HCT116 (cell line): Measurements from ENCODE around the gene LMAN1L. TPM values are rescaled to one million over a fixed set of nuclear protein-coding genes. Genes with fewer than 3 reads are reported as not detected.

ENCODE experiments used
- ATAC-seq: fragments of 200-7000 bp; cut with Tn5 transposase; 2 replicates; pipeline ENCODE4 v1.9.1; 2020; ENCODE audit warnings: mild to moderate bottlenecking, moderate library complexity
- BruUV-seq: library from RNA; stranded (reverse); fragments of 400-500 nt; replicated peaks from 2 replicates; lab custom pipeline; 2021; lab: Mats Ljungman, UMichigan
- CTCF ChIA-PET: fragments of 300-600 bp; sonication (Branson Sonifier 250); formaldehyde crosslinking; loops from one replicate; lab custom pipeline; 2021; ENCODE audit warnings: antibody characterized with exemption; lab: Charles Lee
- POLR2A ChIA-PET: fragments of 300-600, 350-600 bp; sonication (Branson Sonifier 250); formaldehyde crosslinking; loops from one replicate; lab custom pipeline; 2021; ENCODE audit warnings: antibody characterized with exemption; lab: Charles Lee
- RAD21 ChIA-PET, 2 experiments: fragments of 300-600 bp; sonication (Branson Sonifier 250); formaldehyde crosslinking; loops; one replicate each; lab custom pipeline; 2023; ENCODE audit warnings: low total read pairs in 2 of 2; ENCODE audit not compliant: uncharacterized antibody in 2 of 2, unreplicated experiment in 2 of 2, low non-redundant PET in 1 of 2; lab: Charles Lee
- DNase-seq: peaks from one replicate; pipeline ENCODE4 v3.0.0-alpha.2; 2010; ENCODE audit warnings: low read depth, low spot score
- H2AFZ ChIP-seq: fragments of 200-600 bp; shearing (Covaris generic), sonication (generic); 2 replicates; pipeline ENCODE4 v1.6.1; 2017; ENCODE audit warnings: low read depth, mixed run types, mixed read lengths, antibody characterized with exemption, low read length; ENCODE audit not compliant: poor library complexity, severe bottlenecking
- H3K27ac ChIP-seq: 2 replicates; pipeline ENCODE4 v1.5.1; 2012; ENCODE audit warnings: low read depth, low read length
- H3K27me3 ChIP-seq: fragments of 200-600 bp; sonication (generic); 2 replicates; pipeline ENCODE4 v1.6.1; 2016; ENCODE audit warnings: mixed run types, low read length, mixed read lengths; ENCODE audit not compliant: insufficient read depth
- H3K36me3 ChIP-seq, 2 experiments: fragments of 200-500 bp in 1 of 2; fragments of 200-600 bp in 1 of 2; sonication (Bioruptor generic) in 1 of 2; sonication (generic) in 1 of 2; 2 replicates each; pipeline versions ENCODE4 v1.5.1 to v1.6.1; 2014 to 2016; ENCODE audit warnings: low read length in 2 of 2, inconsistent platforms in 1 of 2, mixed read lengths in 1 of 2, mixed run types in 1 of 2; ENCODE audit not compliant: insufficient read depth in 2 of 2, control insufficient read depth in 1 of 2
- H3K4me1 ChIP-seq, 2 experiments: fragments of 200-600 bp in 1 of 2; sonication (generic) in 1 of 2; 2 replicates each; pipeline versions ENCODE4 v1.5.1 to v1.6.1; 2012 to 2017; ENCODE audit warnings: low read length in 2 of 2, inconsistent platforms in 1 of 2, mild to moderate bottlenecking in 1 of 2, mixed read lengths in 1 of 2, mixed run types in 1 of 2, moderate library complexity in 1 of 2; ENCODE audit not compliant: insufficient read depth in 2 of 2, control insufficient read depth in 1 of 2
- H3K4me2 ChIP-seq: fragments of 200-600 bp; sonication (generic); 2 replicates; pipeline ENCODE4 v1.6.1; 2017; ENCODE audit warnings: mixed run types, low read length, mixed read lengths
- H3K4me3 ChIP-seq, 2 experiments: fragments of 200-600 bp in 1 of 2; sonication (generic) in 1 of 2; replicated peaks in 1 of 2; 2 replicates each; pipeline ENCODE4 v1.5.1; 2011 to 2016; ENCODE audit warnings: low read length in 2 of 2, control low read depth in 1 of 2, low read depth in 1 of 2, mild to moderate bottlenecking in 1 of 2, mixed read lengths in 1 of 2, mixed run types in 1 of 2
- H3K79me2 ChIP-seq: fragments of 200-600 bp; sonication (generic); 2 replicates; pipeline ENCODE4 v1.6.1; 2017; ENCODE audit warnings: mild to moderate bottlenecking, mixed run types, low read length, moderate library complexity, mixed read lengths; ENCODE audit not compliant: insufficient read depth
- H3K9ac ChIP-seq: fragments of 200-600 bp; sonication (generic); 2 replicates; pipeline ENCODE4 v1.6.1; 2016; ENCODE audit warnings: low read length, mixed read lengths
- H3K9me2 ChIP-seq: fragments of 200-600 bp; sonication (generic), shearing (Covaris generic); 2 replicates; pipeline ENCODE4 v1.6.1; 2017; ENCODE audit warnings: mixed run types, mild to moderate bottlenecking, moderate library complexity; ENCODE audit not compliant: insufficient read depth
- H3K9me3 ChIP-seq, 2 experiments: fragments of 200-500 bp in 1 of 2; fragments of 200-600 bp in 1 of 2; sonication (Bioruptor generic) in 1 of 2; sonication (generic) in 1 of 2; 2 replicates each; pipeline ENCODE4 v1.6.1; 2014 to 2017; ENCODE audit warnings: low read length in 2 of 2, mixed read lengths in 2 of 2, inconsistent platforms in 1 of 2, low read depth in 1 of 2, mild to moderate bottlenecking in 1 of 2, mixed run types in 1 of 2, moderate library complexity in 1 of 2; ENCODE audit not compliant: control insufficient read depth in 1 of 2, insufficient read depth in 1 of 2
- H4K20me1 ChIP-seq: fragments of 200-600 bp; sonication (generic), shearing (Covaris generic); 2 replicates; pipeline ENCODE4 v1.6.1; 2017; ENCODE audit warnings: mixed run types, mild to moderate bottlenecking, moderate library complexity; ENCODE audit not compliant: insufficient read depth
- ATF3 ChIP-seq: IDR thresholded peaks from 2 replicates; pipeline ENCODE4 v1.6.1; 2012
- CBX3 ChIP-seq: IDR thresholded peaks from 2 replicates; pipeline ENCODE4 v1.6.1; 2012; ENCODE audit warnings: low read depth
- CEBPB ChIP-seq: IDR thresholded peaks from 2 replicates; pipeline ENCODE4 v1.6.1; 2012; ENCODE audit warnings: low read depth
- CTCF ChIP-seq, 3 experiments: fragments of 200-600 bp in 1 of 3; sonication (generic) in 1 of 3; IDR thresholded peaks in 2 of 3; conservative IDR thresholded peaks in 1 of 3; 2 replicates each; pipeline ENCODE4 v1.5.1; 2012 to 2017; ENCODE audit warnings: low read depth in 2 of 3, low read length in 2 of 3, antibody characterized with exemption in 1 of 3, borderline replicate concordance in 1 of 3, control low read depth in 1 of 3, mild to moderate bottlenecking in 1 of 3, mixed read lengths in 1 of 3, mixed run types in 1 of 3, moderate library complexity in 1 of 3; ENCODE audit not compliant: insufficient read depth in 1 of 3
- EGR1 ChIP-seq: IDR thresholded peaks from 2 replicates; pipeline ENCODE4 v1.6.1; 2012; ENCODE audit warnings: low read depth
- ELF1 ChIP-seq: IDR thresholded peaks from 2 replicates; pipeline ENCODE4 v1.6.1; 2012; ENCODE audit warnings: low read depth, borderline replicate concordance
- EZH2phosphoT487 ChIP-seq: fragments of 200-600 bp; IDR thresholded peaks from 2 replicates; pipeline ENCODE4 v1.6.1; 2018; ENCODE audit warnings: antibody characterized with exemption, borderline replicate concordance
- FOSL1 ChIP-seq: IDR thresholded peaks from 2 replicates; pipeline ENCODE4 v1.6.1; 2012; ENCODE audit warnings: low read depth
- JUND ChIP-seq: IDR thresholded peaks from 2 replicates; pipeline ENCODE4 v1.6.1; 2012
- MAX ChIP-seq: IDR thresholded peaks from 2 replicates; pipeline ENCODE4 v1.6.1; 2012
- POLR2A ChIP-seq: IDR thresholded peaks from 2 replicates; pipeline ENCODE4 v1.7.0; 2011; ENCODE audit warnings: borderline replicate concordance; ENCODE audit not compliant: insufficient read depth, insufficient read length; ENCODE audit errors: extremely low read depth
- POLR2AphosphoS5 ChIP-seq: IDR thresholded peaks from 2 replicates; pipeline ENCODE4 v1.6.1; 2011; ENCODE audit warnings: mild to moderate bottlenecking, low read depth, low read length, moderate library complexity
- REST ChIP-seq: IDR thresholded peaks from 2 replicates; pipeline ENCODE4 v1.6.1; 2012; ENCODE audit warnings: low read depth
- SIN3A ChIP-seq: IDR thresholded peaks from 2 replicates; pipeline ENCODE4 v1.6.1; 2012; ENCODE audit warnings: low read depth
- SP1 ChIP-seq: IDR thresholded peaks from 2 replicates; pipeline ENCODE4 v1.6.1; 2012; ENCODE audit warnings: low read depth
- SRF ChIP-seq: IDR thresholded peaks from 2 replicates; pipeline ENCODE4 v1.6.1; 2012; ENCODE audit warnings: low read depth
- TCF7L2 ChIP-seq: IDR thresholded peaks from 2 replicates; pipeline ENCODE4 v1.7.0; 2011; ENCODE audit warnings: borderline replicate concordance, inconsistent platforms; ENCODE audit not compliant: insufficient read depth, insufficient read length; ENCODE audit errors: extremely low read depth
- YY1 ChIP-seq: IDR thresholded peaks from 2 replicates; pipeline ENCODE4 v1.6.1; 2011; ENCODE audit warnings: low read length, low read depth, moderate library complexity, mild to moderate bottlenecking; ENCODE audit not compliant: insufficient replicate concordance; ENCODE audit errors: extremely low read depth
- ZFX ChIP-seq: fragments of 450-650 bp; IDR thresholded peaks from 2 replicates; pipeline ENCODE4 v1.6.1; 2017
- ZNF274 ChIP-seq: fragments of 200-500 bp; sonication (Bioruptor generic); IDR thresholded peaks from 2 replicates; pipeline ENCODE4 v1.6.1; 2014; ENCODE audit warnings: mild to moderate bottlenecking, low read depth, low read length, inconsistent platforms
- intact Hi-C: fragments of 100-400 bp; cut with micrococcal nuclease; formaldehyde crosslinking; loops from 2 replicates; pipeline ENCODE4 v1.10.0; 2022
- total RNA-seq: library from RNA; stranded (reverse); gene quantifications from one replicate; pipeline ENCODE4 v1.2.1, GENCODE V29; 2021; ENCODE audit not compliant: unreplicated experiment

The LMAN1L gene
- total RNA-seq, 1 experiment from 2014 or later, result 0.17 TPM

DNA sequence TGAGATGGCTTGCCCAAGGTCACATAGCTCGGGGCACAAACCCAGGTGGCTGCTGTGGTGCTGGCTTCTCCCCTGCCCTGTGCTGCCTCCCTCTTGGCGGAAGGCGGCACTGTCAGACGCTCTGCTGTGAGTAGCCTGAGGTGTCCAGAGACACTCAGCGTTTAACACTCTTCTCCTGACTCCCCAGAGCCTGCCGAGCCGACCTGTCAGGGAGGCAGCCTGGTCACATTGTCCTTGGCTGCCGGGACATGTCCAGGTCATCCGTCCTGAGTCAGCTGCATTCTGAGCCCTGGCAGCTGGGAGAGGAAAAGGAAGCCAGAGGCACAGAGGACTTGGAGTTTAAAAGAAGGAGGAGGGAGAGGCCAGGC is 4.7 kb downstream of the LMAN1L start:
- H3K36me3 ChIP-seq, result no peaks in the 10 kb centered on the region
- ATAC-seq (no peak), DNase-seq (no peak)
- no peaks in the 10 kb centered on the region for H3K9me3 ChIP-seq
- no peak overlapping the region for H3K4me3 ChIP-seq
- H3K9me2 ChIP-seq, result no peaks in the 10 kb centered on the region
- H3K4me1 ChIP-seq, result peaks cover 20 to 43% of the 10 kb centered on the region in 2 experiments
- BruUV-seq, result no TSS peak
- H2AFZ ChIP-seq, result no peak overlapping the region
- intact Hi-C loops, result no loop called here
- no peak overlapping the region; the same call in 1 of the 2 replicates for H3K27ac ChIP-seq
- POLR2A ChIA-PET, result no interaction called here
- no peaks in the 10 kb centered on the region for H3K27me3 ChIP-seq
- peak overlapping the region; percentile 32; the same call in 1 of the 2 replicates for H3K4me2 ChIP-seq
- H3K79me2 ChIP-seq, result no peaks in the 10 kb centered on the region
- RAD21 ChIA-PET, result interaction anchor here in 1 of 2 experiments (0.5 kb wide), 1 partner anchor 132 kb away, joined by 3 read pairs; no protein-coding TSS in a partner anchor
- CTCF ChIA-PET, result no interaction called here
- TF ChIP-seq TCF7L2 (no peak), CBX3 (no peak), MAX (no peak), CEBPB (no peak), YY1 (no peak), JUND (no peak), ZNF274 (no peak), CTCF (IDR thresholded peaks at IDR 0.05 in 2 of 3, conservative IDR thresholded peaks at IDR 0.05 in 1 of 3; ENCODE audit: borderline replicate concordance in 1 of 3, insufficient read depth in 1 of 3, low read depth in 2 of 3, low read length in 2 of 3) (no peak), ZFX (no peak), EZH2phosphoT487 (no peak), EGR1 (no peak), ATF3 (no peak), SIN3A (no peak), POLR2AphosphoS5 (no peak), FOSL1 (no peak), SRF (no peak), SP1 (no peak), ELF1 (no peak), POLR2A (no peak), REST (no peak)
- no peaks in the 10 kb centered on the region for H4K20me1 ChIP-seq
- H3K9ac ChIP-seq, result no peak overlapping the region
